Measurements from ENCODE around the gene COG8.
"Not testable (repeated sequence)": the region's sequence is repeated elsewhere in the genome, so short reads cannot be mapped to it uniquely, and the experiment has no call there.

The COG8 gene

GRCh38 chr16:69339289-69340094 lies at the start of gene COG8, which contains the start of gene NIP7:
Gene COG8 (minus strand): TSS chr16:69339564. CDS start chr16:69339552, 12 bp downstream.
Gene NIP7 (plus strand): TSS chr16:69339772. CDS start chr16:69339830, 58 bp downstream.
- peak; percentile 98 for FAIRE-seq

GRCh38 chr16:69386596-69386995 lies 47.2 kb upstream of the COG8 start:
- FAIRE-seq: no peak

DNA sequence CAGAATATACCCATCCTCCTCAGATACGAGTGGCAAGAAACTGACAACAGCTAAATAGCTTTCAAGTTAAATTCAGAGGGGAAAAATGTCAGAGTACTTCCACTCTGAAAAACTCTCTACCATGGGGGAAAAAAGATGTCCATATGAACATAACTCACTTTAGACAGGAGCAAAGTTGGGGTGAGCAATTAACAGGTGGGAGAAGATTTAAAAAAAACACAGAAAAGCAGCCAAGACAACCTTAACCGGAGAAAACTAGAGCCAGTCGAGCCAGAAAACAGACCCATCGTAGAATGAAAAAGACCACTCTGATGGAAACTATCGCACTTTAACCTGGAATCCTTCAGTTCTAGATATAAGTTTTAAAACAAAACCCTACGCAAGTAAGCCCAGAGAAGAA lies 45.6 kb upstream of the COG8 start:
- no peak for FAIRE-seq

GRCh38 chr16:69382421-69382820 lies 43.1 kb upstream of the COG8 start:
- FAIRE-seq: no peak

DNA sequence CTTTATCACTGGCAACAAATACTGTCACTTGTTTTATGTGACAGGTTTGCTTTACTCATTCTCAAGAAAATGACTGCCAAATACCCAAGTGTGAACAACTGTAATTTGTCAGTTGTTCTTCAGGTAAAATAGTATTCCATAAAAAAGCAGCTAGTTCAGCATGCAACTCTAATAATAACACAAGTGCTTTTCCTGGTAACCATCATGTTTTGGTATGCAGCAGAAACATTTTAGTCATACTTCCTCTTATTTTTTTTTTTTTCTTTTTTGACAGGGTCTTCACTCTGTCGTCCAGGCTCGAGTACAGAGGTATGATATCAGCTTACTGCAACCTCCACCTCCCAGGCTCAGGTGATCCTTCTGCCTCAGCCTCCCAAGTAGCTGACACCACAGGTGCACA lies 41.9 kb upstream of the COG8 start:
- no peak for FAIRE-seq

DNA sequence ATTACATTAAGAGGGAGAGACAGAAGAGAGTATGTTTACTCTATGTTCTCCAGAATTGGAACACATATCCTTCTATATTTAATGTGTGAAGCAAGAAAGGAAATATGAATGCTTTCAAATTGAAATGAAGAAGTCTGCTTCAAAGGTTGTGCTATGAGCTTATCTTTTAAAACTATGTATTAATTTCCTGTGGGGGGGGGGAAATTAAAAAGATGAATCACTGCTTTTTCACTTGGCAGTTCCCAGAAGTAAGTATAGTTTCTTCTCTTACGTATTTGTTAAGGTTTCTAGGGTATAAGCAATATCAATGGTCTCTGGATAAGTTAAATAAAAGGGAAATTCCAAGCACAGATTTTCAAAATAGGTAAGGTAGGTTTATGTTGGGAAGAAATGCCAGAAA lies 39.4 kb upstream of the COG8 start:
- FAIRE-seq: no peak

- no peak for FAIRE-seq
Observed at GRCh38 chr16:69378036-69378435, 38.7 kb upstream of the COG8 start.

- FAIRE-seq: no peak
Observed at GRCh38 chr16:69376393-69377059, 37.2 kb upstream of the COG8 start.

DNA sequence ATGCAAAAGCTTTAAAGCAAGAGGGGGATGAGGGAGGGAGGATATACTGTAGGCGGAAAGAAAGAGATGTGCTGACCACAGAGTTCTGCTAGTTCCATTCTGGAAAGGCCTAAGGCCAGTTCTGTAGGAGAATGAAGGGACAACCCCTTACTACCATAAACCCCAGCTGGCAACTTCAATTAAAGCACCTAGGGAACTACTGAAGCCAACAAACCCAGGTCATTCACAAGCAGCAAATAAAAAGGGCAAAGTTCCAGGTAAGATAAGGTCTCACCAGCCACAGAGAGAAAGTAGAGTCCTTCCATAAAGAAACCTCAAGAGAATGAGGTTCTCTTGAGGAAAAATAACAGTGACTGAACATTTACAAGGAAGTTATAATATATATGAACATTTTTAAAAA lies 33.7 kb upstream of the COG8 start:
- FAIRE-seq: no peak

GRCh38 chr16:69371564-69371963 lies 32.2 kb upstream of the COG8 start:
- FAIRE-seq: no peak

DNA sequence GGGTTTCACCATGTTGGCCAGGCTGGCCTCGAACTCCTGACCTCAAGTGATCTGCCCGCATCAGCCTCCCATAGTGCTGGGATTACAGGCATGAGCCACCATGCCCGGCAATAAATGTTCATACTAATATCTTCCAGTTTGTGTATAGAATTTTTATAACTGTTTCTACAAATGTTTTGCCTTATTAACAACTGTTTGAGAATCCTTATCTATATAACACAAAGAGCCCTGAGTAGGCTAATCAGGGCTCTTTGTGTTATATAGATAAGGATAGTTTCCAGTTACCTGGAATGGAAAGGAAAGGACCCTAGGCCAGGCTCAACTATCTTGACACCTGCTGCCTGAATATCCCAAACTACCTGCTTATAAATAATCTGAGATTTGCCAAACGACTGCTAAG lies 29.5 kb upstream of the COG8 start:
- no peak for FAIRE-seq

DNA sequence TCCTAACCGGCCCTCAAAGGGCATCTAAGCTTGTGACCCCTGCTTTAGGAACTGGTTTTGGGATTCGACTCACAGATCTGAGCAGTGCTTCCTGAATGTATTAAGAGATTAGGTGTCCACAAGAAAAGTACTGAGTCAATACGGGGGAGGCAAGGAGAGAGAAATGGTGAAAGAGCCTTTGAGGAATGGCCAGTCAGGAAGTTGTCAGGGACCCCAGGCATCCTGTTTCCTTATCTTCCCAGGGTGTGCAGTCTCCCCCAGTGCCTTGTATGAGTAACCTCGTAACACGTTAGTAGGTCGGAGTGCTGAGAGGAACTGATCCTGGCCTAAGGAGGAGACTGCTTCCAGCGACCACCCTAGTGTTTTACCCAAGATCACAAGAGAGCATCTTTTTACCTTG lies 28.6 kb upstream of the COG8 start:
- FAIRE-seq: no peak

DNA sequence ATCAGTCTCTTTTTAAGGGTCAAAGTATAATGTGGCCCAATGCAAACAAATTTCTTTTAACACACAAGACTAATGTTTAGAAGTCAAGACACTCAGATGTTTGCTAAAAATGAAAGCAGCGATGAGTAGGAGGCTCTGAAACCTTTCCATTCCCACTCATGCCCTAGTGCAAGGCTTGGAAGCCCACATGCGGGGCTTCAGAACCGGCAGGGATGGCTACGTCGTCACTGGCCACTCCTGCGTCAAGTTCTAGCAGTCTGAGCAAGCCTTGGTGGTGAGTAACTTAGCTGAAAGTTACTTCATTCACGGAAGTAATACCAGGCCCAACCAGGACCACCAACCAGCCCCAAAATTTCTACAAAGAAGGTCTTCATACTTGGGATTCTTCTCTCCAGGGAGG lies 27.1 kb upstream of the COG8 start:
- FAIRE-seq: no peak

GRCh38 chr16:69365901-69366300 lies 26.5 kb upstream of the COG8 start:
- no peak for FAIRE-seq

DNA sequence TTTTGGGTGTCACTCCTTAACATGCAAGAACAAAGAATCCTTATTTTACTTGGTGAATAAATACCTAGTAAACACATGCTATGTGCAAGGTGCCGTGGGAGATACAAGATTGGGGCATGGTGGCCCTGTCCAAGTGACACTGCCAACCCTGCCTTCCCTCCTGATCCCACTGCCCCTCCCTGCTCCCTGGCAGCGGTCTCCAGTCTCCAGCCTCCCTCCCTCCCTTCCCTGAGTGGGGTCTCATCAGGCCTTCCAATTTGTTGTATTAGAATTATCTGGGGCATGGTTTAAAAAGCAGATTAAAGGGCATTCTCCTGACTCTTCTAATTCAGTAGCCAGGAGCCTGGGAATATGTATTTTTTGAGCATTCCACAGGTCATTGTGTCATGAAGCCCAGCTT lies 24.7 kb upstream of the COG8 start:
- FAIRE-seq: no peak

DNA sequence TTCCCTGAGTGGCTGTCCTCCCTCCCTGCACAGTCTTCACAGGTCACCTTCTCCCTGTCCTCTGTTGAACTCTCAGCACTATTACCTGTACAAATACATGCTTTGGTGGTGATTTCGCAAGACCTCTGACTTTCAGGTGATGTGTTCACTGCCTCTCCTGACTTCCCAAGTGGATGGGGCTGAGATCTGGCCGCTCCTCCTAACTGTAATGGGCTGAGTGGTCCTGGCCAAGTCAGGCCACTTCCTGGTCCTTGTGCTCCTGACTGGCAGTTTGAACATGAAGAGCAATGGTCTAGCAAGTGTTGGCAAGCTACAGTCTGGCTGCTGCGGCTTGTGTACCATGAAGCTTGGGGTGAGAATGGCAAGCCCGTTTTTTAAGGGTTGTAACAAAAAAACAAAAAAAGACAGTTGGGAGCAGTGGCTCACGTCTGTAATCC lies 23.9 kb upstream of the COG8 start:
- FAIRE-seq: no peak

- not testable (repeated sequence) for FAIRE-seq
Observed at GRCh38 chr16:69360070-69360469, 20.7 kb upstream of the COG8 start.

DNA sequence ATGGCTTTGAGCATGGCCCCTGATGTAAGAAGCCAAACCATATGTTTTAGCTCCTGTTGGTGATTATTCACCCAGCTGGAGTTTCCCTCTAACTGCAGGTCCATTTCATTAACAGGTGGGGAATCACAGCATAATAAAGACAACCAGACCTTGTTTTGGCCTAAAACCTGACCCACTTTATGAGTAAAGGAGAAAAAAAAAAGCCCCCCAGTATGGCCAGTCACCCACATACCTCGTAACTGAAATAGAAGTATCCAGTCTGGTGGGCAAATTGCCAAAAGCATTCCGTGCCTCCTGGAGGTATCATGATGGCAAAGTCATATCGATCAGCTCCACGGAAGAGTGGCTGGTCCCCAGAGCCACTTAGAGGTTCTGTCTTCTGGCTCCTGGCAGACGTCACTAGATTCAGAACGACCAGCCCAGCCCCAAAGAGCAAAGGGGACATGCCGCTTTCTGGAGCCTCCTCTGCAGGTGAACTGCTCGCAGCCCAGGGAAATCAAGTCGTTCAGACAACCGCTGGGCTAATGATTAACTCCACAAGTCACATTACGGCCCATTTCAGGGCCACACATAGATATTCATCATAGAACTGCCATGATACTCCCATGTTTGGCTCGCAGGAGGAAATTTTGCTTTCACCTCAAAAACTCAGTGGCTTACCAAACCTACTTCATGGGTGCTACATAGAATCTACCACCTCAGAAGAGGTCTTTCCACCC lies 12.1 kb upstream of the COG8 start, which contains the start of gene TMED6:
TSS of gene TMED6 (minus strand) at position 478 of the 719 bp plus-strand sequence. CDS start at position 445, 33 bp downstream.
- FAIRE-seq: no peak

- FAIRE-seq: no peak
Observed at GRCh38 chr16:69350536-69351133, 11.3 kb upstream of the COG8 start.

- FAIRE-seq: no peak
Observed at GRCh38 chr16:69349536-69349935, 10.2 kb upstream of the COG8 start.

- FAIRE-seq: no peak
Observed at GRCh38 chr16:69348222-69348621, 8.9 kb upstream of the COG8 start.

- FAIRE-seq: no peak
Observed at GRCh38 chr16:69346683-69347082, 7.3 kb upstream of the COG8 start.

GRCh38 chr16:69345923-69346322 lies 6.6 kb upstream of the COG8 start:
- FAIRE-seq: no peak
